H1 (cell line): ENCODE results near the gene CTNNA3. TPM values are rescaled to one million over a fixed set of nuclear protein-coding genes. Genes with fewer than 3 reads are reported as not detected.

Experiments
- CTCF ChIA-PET: fragments of 300-600 bp; sonication (Branson Sonifier 250); formaldehyde crosslinking; loops from one replicate; lab custom pipeline; 2021; ENCODE audit not compliant: partially characterized antibody; lab: Charles Lee
- POLR2A ChIA-PET: fragments of 300-600 bp; sonication (Branson Sonifier 250); formaldehyde crosslinking; loops from one replicate; lab custom pipeline; 2021; ENCODE audit warnings: inconsistent platforms; ENCODE audit not compliant: partially characterized antibody; lab: Charles Lee
- DNase-seq, 2 experiments: peaks; one replicate each; pipeline versions ENCODE4 v3.0.0 to v3.0.0-alpha.2; 2010 to 2022; ENCODE audit warnings: low spot score in 2 of 2, low read depth in 1 of 2, mixed read lengths in 1 of 2
- FAIRE-seq: peaks from 2 replicates; lab custom pipeline; 2011; peaks lifted over from hg19 to GRCh38; lab: Jason Lieb, UNC
- H2AFZ ChIP-seq: 2 replicates; pipeline ENCODE4 v1.8.1; 2012; ENCODE audit warnings: low read length, inconsistent platforms
- H2AK5ac ChIP-seq: 2 replicates; pipeline ENCODE4 v1.6.1; 2013; ENCODE audit warnings: low read depth, low read length
- H2BK120ac ChIP-seq: replicated peaks from 2 replicates; pipeline ENCODE3; 2013; ENCODE audit warnings: low read depth, low read length, inconsistent platforms
- H2BK12ac ChIP-seq: 2 replicates; pipeline ENCODE4 v1.6.1; 2013; ENCODE audit warnings: low read depth, low read length
- H2BK15ac ChIP-seq: 2 replicates; pipeline ENCODE4 v1.6.1; 2013; ENCODE audit warnings: low read length
- H2BK20ac ChIP-seq: 2 replicates; pipeline ENCODE4 v1.6.1; 2013; ENCODE audit warnings: low read length
- H2BK5ac ChIP-seq: 2 replicates; pipeline ENCODE4 v1.6.1; 2013; ENCODE audit warnings: low read depth, low read length
- H3K14ac ChIP-seq: 2 replicates; pipeline ENCODE4 v1.6.1; 2013; ENCODE audit warnings: inconsistent platforms; ENCODE audit not compliant: insufficient read length
- H3K18ac ChIP-seq: 2 replicates; pipeline ENCODE4 v1.6.1; 2013; ENCODE audit warnings: low read length; ENCODE audit errors: extremely low read depth
- H3K23ac ChIP-seq: 2 replicates; pipeline ENCODE4 v1.6.1; 2013; ENCODE audit warnings: inconsistent platforms; ENCODE audit not compliant: insufficient read length
- H3K23me2 ChIP-seq: 2 replicates; pipeline ENCODE4 v1.6.1; 2013; ENCODE audit warnings: low read depth, low read length
- H3K27ac ChIP-seq: 2 replicates; pipeline ENCODE4 v1.6.1; 2011; ENCODE audit warnings: low read depth, low read length, inconsistent platforms
- H3K27me3 ChIP-seq, 4 experiments: replicated peaks in 1 of 4; 1 replicate in 1 of 4; 2 replicates in 3 of 4; pipeline versions ENCODE4 v1.6.1 to v1.8.1; 2011 to 2013; ENCODE audit warnings: low read length in 3 of 4, mild to moderate bottlenecking in 3 of 4, inconsistent platforms in 2 of 4, mixed read lengths in 2 of 4, moderate library complexity in 1 of 4; ENCODE audit not compliant: control insufficient read depth in 3 of 4, insufficient read depth in 3 of 4; ENCODE audit errors: extremely low read depth in 1 of 4
- H3K36me3 ChIP-seq, 4 experiments: 2 replicates each; pipeline versions ENCODE4 v1.6.1 to v1.8.1; 2011 to 2013; ENCODE audit warnings: mild to moderate bottlenecking in 4 of 4, low read length in 3 of 4, moderate library complexity in 2 of 4, control low read depth in 1 of 4, inconsistent platforms in 1 of 4; ENCODE audit not compliant: insufficient read depth in 4 of 4, control insufficient read depth in 2 of 4
- H3K4ac ChIP-seq: replicated peaks from 2 replicates; pipeline ENCODE3; 2013; ENCODE audit warnings: low read length, low read depth, mixed read lengths, inconsistent platforms; ENCODE audit not compliant: insufficient read length
- H3K4me1 ChIP-seq, 4 experiments: replicated peaks in 1 of 4; 1 replicate in 1 of 4; 2 replicates in 3 of 4; pipeline versions ENCODE4 v1.6.1 to v1.8.1; 2011 to 2013; ENCODE audit warnings: low read length in 3 of 4, inconsistent platforms in 2 of 4, mixed read lengths in 1 of 4; ENCODE audit not compliant: insufficient read depth in 4 of 4, control insufficient read depth in 3 of 4
- H3K4me2 ChIP-seq, 2 experiments: 2 replicates each; pipeline versions ENCODE4 v1.6.1 to v1.8.1; 2011 to 2013; ENCODE audit warnings: low read depth in 2 of 2, low read length in 2 of 2, control low read depth in 1 of 2, inconsistent platforms in 1 of 2, mild to moderate bottlenecking in 1 of 2; ENCODE audit not compliant: insufficient read depth in 1 of 2
- H3K4me3 ChIP-seq, 4 experiments: fragments of 200-600, 300-600 bp in 1 of 4; sonication (generic), shearing (Covaris generic), sonication (Bioruptor Twin) in 1 of 4; 2 replicates each; pipeline versions ENCODE4 v1.5.1 to v1.8.1; 2011 to 2016; ENCODE audit warnings: low read length in 4 of 4, low read depth in 3 of 4, control low read depth in 2 of 4, inconsistent platforms in 2 of 4, mild to moderate bottlenecking in 2 of 4, mixed read lengths in 1 of 4, moderate library complexity in 1 of 4; ENCODE audit not compliant: insufficient read depth in 2 of 4; ENCODE audit errors: extremely low read depth in 1 of 4
- H3K56ac ChIP-seq: replicated peaks from 2 replicates; pipeline ENCODE3; 2013; ENCODE audit warnings: low read depth, mild to moderate bottlenecking, mixed read lengths, low read length, inconsistent platforms; ENCODE audit not compliant: insufficient read length
- H3K79me1 ChIP-seq: 2 replicates; pipeline ENCODE4 v1.6.1; 2013; ENCODE audit warnings: low read depth, low read length, control low read depth
- H3K79me2 ChIP-seq, 2 experiments: 2 replicates each; pipeline versions ENCODE4 v1.6.1 to v1.8.1; 2012 to 2013; ENCODE audit warnings: low read length in 2 of 2, mild to moderate bottlenecking in 2 of 2, inconsistent platforms in 1 of 2; ENCODE audit not compliant: insufficient read depth in 2 of 2, control insufficient read depth in 1 of 2
- H3K9ac ChIP-seq, 4 experiments: replicated peaks in 1 of 4; 1 replicate in 1 of 4; 2 replicates in 3 of 4; pipeline versions ENCODE4 v1.6.1 to v1.8.1; 2011 to 2013; ENCODE audit warnings: low read depth in 3 of 4, low read length in 3 of 4, control low read depth in 2 of 4, mild to moderate bottlenecking in 2 of 4, moderate library complexity in 2 of 4, inconsistent platforms in 1 of 4; ENCODE audit errors: extremely low read depth in 1 of 4
- H3K9me3 ChIP-seq, 2 experiments: 2 replicates each; pipeline versions ENCODE4 v1.6.1 to v1.8.1; 2012 to 2013; ENCODE audit warnings: mild to moderate bottlenecking in 2 of 2, moderate library complexity in 2 of 2, control low read depth in 1 of 2, inconsistent platforms in 1 of 2, low read depth in 1 of 2, low read length in 1 of 2, mixed read lengths in 1 of 2; ENCODE audit not compliant: insufficient read depth in 2 of 2
- H4K20me1 ChIP-seq, 2 experiments: replicated peaks in 1 of 2; 2 replicates each; pipeline versions ENCODE3 to v1.8.1; 2011 to 2013; ENCODE audit warnings: inconsistent platforms in 2 of 2, low read length in 2 of 2, mild to moderate bottlenecking in 1 of 2; ENCODE audit not compliant: insufficient read depth in 2 of 2, control insufficient read depth in 1 of 2
- H4K5ac ChIP-seq: 2 replicates; pipeline ENCODE4 v1.6.1; 2013; ENCODE audit warnings: low read length, low read depth, mixed read lengths, inconsistent platforms; ENCODE audit not compliant: insufficient read length
- H4K8ac ChIP-seq: 2 replicates; pipeline ENCODE4 v1.8.0; 2013; ENCODE audit warnings: mild to moderate bottlenecking, moderate library complexity, low read length, inconsistent platforms; ENCODE audit not compliant: insufficient read depth; ENCODE audit errors: extremely low read depth
- H4K91ac ChIP-seq: replicated peaks from 2 replicates; pipeline ENCODE3; 2013; ENCODE audit warnings: low read length, mixed read lengths, inconsistent platforms; ENCODE audit not compliant: insufficient read length
- KDM4A ChIP-seq: IDR thresholded peaks from one replicate; pipeline ENCODE4 v1.7.1; 2012; ENCODE audit warnings: low read depth, mild to moderate bottlenecking, moderate library complexity, low read length, inconsistent platforms; ENCODE audit not compliant: severe bottlenecking
- KDM5A ChIP-seq: fragments of 200-600 bp; IDR thresholded peaks from 2 replicates; pipeline ENCODE4 v1.7.1; 2012; ENCODE audit warnings: mild to moderate bottlenecking, low read length, inconsistent platforms, mixed read lengths
- NANOG ChIP-seq: IDR thresholded peaks from 2 replicates; pipeline ENCODE4 v1.6.1; 2011; ENCODE audit warnings: low read length, low read depth, mild to moderate bottlenecking, inconsistent platforms; ENCODE audit not compliant: insufficient read depth, poor library complexity, severe bottlenecking
- RFX5 ChIP-seq: IDR thresholded peaks from 2 replicates; pipeline ENCODE4 v1.6.1; 2011; ENCODE audit warnings: low read depth, low read length, improper control_type of control experiment, borderline replicate concordance
- SAP30 ChIP-seq: fragments of 300-600 bp; sonication (generic); IDR thresholded peaks from 2 replicates; pipeline ENCODE4 v1.7.1; 2012; ENCODE audit warnings: low read length, moderate library complexity, mild to moderate bottlenecking, inconsistent platforms; ENCODE audit not compliant: insufficient read depth, insufficient replicate concordance
- SP4 ChIP-seq: IDR thresholded peaks from 2 replicates; pipeline ENCODE4 v1.6.1; 2012; ENCODE audit warnings: low read length, inconsistent platforms
- SRF ChIP-seq: IDR thresholded peaks from 2 replicates; pipeline ENCODE4 v1.6.1; 2011; ENCODE audit warnings: mild to moderate bottlenecking, low read depth, low read length, moderate library complexity
- WGBS, 2 experiments: shearing (Covaris generic) in 1 of 2; methylation state at CpG; one replicate each; pipeline versions ENCODE4 v1.1.6 to v1.1.7; 2013 to 2015; ENCODE audit warnings: low lambda C conversion rate in 2 of 2, mixed read lengths in 2 of 2, inconsistent platforms in 1 of 2, low coverage in 1 of 2, missing lambda C conversion rate in 1 of 2; ENCODE audit not compliant: insufficient replicate concordance in 2 of 2, insufficient coverage in 1 of 2, insufficient read length in 1 of 2; ENCODE audit errors: extremely low coverage in 1 of 2, missing lambda C conversion rate in 1 of 2; 5-methylcytosine and 5-hydroxymethylcytosine counted together
- polyA plus RNA-seq, 7 experiments: library from polyadenylated mRNA; depleted of rRNA in 3 of 7; stranded (reverse) in 5 of 7; unstranded in 2 of 7; fragments of >200 nt in 5 of 7; fragments of 200-250 nt in 2 of 7; gene quantifications; 1 replicate in 5 of 7; 2 replicates in 1 of 7; 4 replicates in 1 of 7; pipeline versions ENCODE4 v1.2.1 to v1.2.3, GENCODE V29; 2011 to 2013; ENCODE audit warnings: missing spikeins in 2 of 7, mixed read lengths in 2 of 7
- total RNA-seq: library from RNA; stranded (reverse); fragmentation: NEBNext Ultra II Directional; extraction: Animal tissue kit (Norgen Biotek cat#: 25700); gene quantifications from 2 replicates; pipeline ENCODE4 v1.2.1, GENCODE V29; 2021
- TF ChIP-seq, protein P1 (sequence below): IDR thresholded peaks from 2 replicates; pipeline ENCODE4 v1.6.1; 2012; ENCODE audit warnings: low read length, inconsistent platforms
- TF ChIP-seq, protein P2 (sequence below), 3 experiments: IDR thresholded peaks; 1 replicate in 2 of 3; 2 replicates in 1 of 3; pipeline versions ENCODE4 v1.5.1 to v1.6.1; 2011; ENCODE audit warnings: low read length in 3 of 3, mild to moderate bottlenecking in 3 of 3, inconsistent platforms in 2 of 3, low read depth in 1 of 3, moderate library complexity in 1 of 3; ENCODE audit not compliant: insufficient read depth in 1 of 3; ENCODE audit errors: control extremely low read depth in 1 of 3

The CTNNA3 gene
- total and polyA plus RNA-seq, 2 of the 8 experiments (the other 6 are each of a cell fraction or from before 2014, with no cell fraction given), result 1.3 to 1.5 TPM

DNA sequence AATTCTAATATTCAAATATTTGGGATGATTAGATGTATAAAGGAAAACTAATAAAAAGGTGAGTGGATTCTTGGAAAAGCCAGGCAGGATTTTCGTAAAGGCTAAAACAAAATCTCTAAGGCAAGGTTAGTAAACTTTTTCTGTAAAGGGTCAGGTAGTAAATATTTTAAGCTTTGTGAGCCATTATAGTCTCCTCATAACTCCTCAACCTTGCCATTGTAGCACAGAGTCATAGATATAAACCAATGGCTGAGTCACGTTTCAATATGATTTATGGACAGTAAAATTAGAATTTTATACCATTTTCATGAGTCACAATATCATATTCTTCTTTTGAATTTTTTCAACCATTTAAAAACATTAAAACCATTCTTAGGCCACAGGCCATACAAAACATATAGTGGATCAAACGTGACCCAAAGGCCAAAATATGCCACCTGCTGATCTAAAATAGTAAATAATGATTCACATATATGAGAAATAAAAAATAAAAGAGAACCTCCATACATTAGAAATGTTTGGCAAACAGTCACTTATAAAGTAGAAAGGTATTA, 1422.0 kb downstream of the CTNNA3 start:
- 93% methylated on average over 3 of the region's 3 CpGs; no CpG with 5 or more reads in 1 of the 2 experiments for WGBS, 2 experiments
- POLR2A ChIA-PET, result no interaction called here
- TF ChIP-seq SRF, result no peak
- TF ChIP-seq RFX5, result no peak
- no peak for TF ChIP-seq KDM4A
- no peak for TF ChIP-seq KDM5A
- TF ChIP-seq, protein P1, sequence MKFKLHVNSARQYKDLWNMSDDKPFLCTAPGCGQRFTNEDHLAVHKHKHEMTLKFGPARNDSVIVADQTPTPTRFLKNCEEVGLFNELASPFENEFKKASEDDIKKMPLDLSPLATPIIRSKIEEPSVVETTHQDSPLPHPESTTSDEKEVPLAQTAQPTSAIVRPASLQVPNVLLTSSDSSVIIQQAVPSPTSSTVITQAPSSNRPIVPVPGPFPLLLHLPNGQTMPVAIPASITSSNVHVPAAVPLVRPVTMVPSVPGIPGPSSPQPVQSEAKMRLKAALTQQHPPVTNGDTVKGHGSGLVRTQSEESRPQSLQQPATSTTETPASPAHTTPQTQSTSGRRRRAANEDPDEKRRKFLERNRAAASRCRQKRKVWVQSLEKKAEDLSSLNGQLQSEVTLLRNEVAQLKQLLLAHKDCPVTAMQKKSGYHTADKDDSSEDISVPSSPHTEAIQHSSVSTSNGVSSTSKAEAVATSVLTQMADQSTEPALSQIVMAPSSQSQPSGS, result no peak
- no peak for TF ChIP-seq SAP30
- TF ChIP-seq, protein P2, sequence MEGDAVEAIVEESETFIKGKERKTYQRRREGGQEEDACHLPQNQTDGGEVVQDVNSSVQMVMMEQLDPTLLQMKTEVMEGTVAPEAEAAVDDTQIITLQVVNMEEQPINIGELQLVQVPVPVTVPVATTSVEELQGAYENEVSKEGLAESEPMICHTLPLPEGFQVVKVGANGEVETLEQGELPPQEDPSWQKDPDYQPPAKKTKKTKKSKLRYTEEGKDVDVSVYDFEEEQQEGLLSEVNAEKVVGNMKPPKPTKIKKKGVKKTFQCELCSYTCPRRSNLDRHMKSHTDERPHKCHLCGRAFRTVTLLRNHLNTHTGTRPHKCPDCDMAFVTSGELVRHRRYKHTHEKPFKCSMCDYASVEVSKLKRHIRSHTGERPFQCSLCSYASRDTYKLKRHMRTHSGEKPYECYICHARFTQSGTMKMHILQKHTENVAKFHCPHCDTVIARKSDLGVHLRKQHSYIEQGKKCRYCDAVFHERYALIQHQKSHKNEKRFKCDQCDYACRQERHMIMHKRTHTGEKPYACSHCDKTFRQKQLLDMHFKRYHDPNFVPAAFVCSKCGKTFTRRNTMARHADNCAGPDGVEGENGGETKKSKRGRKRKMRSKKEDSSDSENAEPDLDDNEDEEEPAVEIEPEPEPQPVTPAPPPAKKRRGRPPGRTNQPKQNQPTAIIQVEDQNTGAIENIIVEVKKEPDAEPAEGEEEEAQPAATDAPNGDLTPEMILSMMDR (IDR thresholded peaks at IDR 0.05; ENCODE audit: control extremely low read depth in 1 of 3, insufficient read depth in 1 of 3, low read depth in 1 of 3, low read length in 3 of 3), result no peak
- TF ChIP-seq NANOG, result no peak
- no peak for TF ChIP-seq SP4

More for the DNA sequence above, 1422.0 kb downstream of the CTNNA3 start:
- no peak overlapping the region for H2BK5ac ChIP-seq
- H3K23me2 ChIP-seq, result no peaks in the 10 kb centered on the region
- H3K79me1 ChIP-seq, result no peaks in the 10 kb centered on the region
- H3K9me3 ChIP-seq, result no peaks in the 10 kb centered on the region
- H3K23ac ChIP-seq, result no peak overlapping the region
- H4K8ac ChIP-seq, result no peak overlapping the region
- no peak overlapping the region for H2BK20ac ChIP-seq
- CTCF ChIA-PET, result no interaction called here
- no peak overlapping the region for H3K14ac ChIP-seq
- no peak overlapping the region for H3K18ac ChIP-seq
- DNase-seq, result no peak
- H2BK15ac ChIP-seq, result no peak overlapping the region
- no peak overlapping the region for H3K27ac ChIP-seq
- no peaks in the 10 kb centered on the region for H3K79me2 ChIP-seq
- no peaks in the 10 kb centered on the region for H3K27me3 ChIP-seq
- no peak overlapping the region for H3K4me3 ChIP-seq
- no peak for FAIRE-seq
- no peak overlapping the region for H4K91ac ChIP-seq
- no peak overlapping the region for H4K5ac ChIP-seq
- no peak overlapping the region for H2BK12ac ChIP-seq
- H2AFZ ChIP-seq, result no peak overlapping the region
- H2AK5ac ChIP-seq, result no peak overlapping the region
- no peak overlapping the region for H3K9ac ChIP-seq
- H3K4me2 ChIP-seq, result no peak overlapping the region
- H4K20me1 ChIP-seq, result no peaks in the 10 kb centered on the region
- H3K36me3 ChIP-seq, result no peaks in the 10 kb centered on the region
- H2BK120ac ChIP-seq, result no peak overlapping the region
- H3K56ac ChIP-seq, result no peak overlapping the region
- no peak overlapping the region for H3K4ac ChIP-seq
- peaks cover 1 to 3% (median 1%) of the 10 kb centered on the region in 4 experiments; a peak in 2 of 7 replicates for H3K4me1 ChIP-seq
